HepG2 (cell line): ENCODE data around the gene PIEZO2. TPM values are rescaled to one million over a fixed set of nuclear protein-coding genes. Genes with fewer than 3 reads are reported as not detected.

Source experiments
- ATAC-seq: fragments of 200-7000 bp; cut with Tn5 transposase; 3 replicates; pipeline ENCODE4 v1.9.1; 2020; ENCODE audit warnings: mild to moderate bottlenecking, moderate library complexity
- BruUV-seq: library from RNA; stranded (reverse); fragments of 400-500 nt; replicated peaks from 2 replicates; lab custom pipeline; 2021; lab: Mats Ljungman, UMichigan
- CTCF ChIA-PET: fragments of 300-600 bp; formaldehyde crosslinking; extraction: SDS; loops from one replicate; lab custom pipeline; 2021; ENCODE audit warnings: low total read pairs, inconsistent platforms, low intra/inter-chr PET ratio; lab: Yijun Ruan, JAX
- POLR2A ChIA-PET: fragments of 350-600 bp; sonication (Branson Sonifier 250); formaldehyde crosslinking; loops from one replicate; lab custom pipeline; 2020; ENCODE audit warnings: antibody characterized with exemption, inconsistent platforms; lab: Yijun Ruan, JAX
- DNase-seq: peaks from one replicate; pipeline ENCODE4 v3.0.0-alpha.2; 2015; ENCODE audit warnings: low spot score
- FAIRE-seq: peaks from 3 replicates; lab custom pipeline; 2011; peaks lifted over from hg19 to GRCh38; lab: Jason Lieb, UNC
- H2AFZ ChIP-seq: one replicate; pipeline ENCODE4 v1.6.1; 2011; ENCODE audit warnings: low read length, inconsistent platforms
- H3K27ac ChIP-seq: fragments of 300-600 bp; 3 replicates; pipeline ENCODE4 v1.8.0; 2011; ENCODE audit warnings: mixed run types, mild to moderate bottlenecking, mixed read lengths, low read length, inconsistent platforms; ENCODE audit not compliant: insufficient read depth; ENCODE audit errors: extremely low read length
- H3K27me3 ChIP-seq, 2 experiments: fragments of 200-600 bp in 1 of 2; 2 replicates in 1 of 2; 3 replicates in 1 of 2; pipeline versions ENCODE4 v1.6.0 to v1.8.0; 2011; ENCODE audit warnings: low read length in 2 of 2, mild to moderate bottlenecking in 2 of 2, moderate library complexity in 2 of 2, inconsistent platforms in 1 of 2; ENCODE audit not compliant: insufficient read depth in 2 of 2, control insufficient read depth in 1 of 2
- H3K36me3 ChIP-seq, 2 experiments: fragments of 200-600 bp in 1 of 2; replicated peaks in 1 of 2; 2 replicates in 1 of 2; 3 replicates in 1 of 2; pipeline versions ENCODE4 v1.5.1 to v1.8.0; 2011; ENCODE audit warnings: low read length in 2 of 2, inconsistent platforms in 1 of 2; ENCODE audit not compliant: insufficient read depth in 2 of 2, control insufficient read depth in 1 of 2
- H3K4me1 ChIP-seq: 2 replicates; pipeline ENCODE4 v1.5.1; 2012; ENCODE audit warnings: low read length, inconsistent platforms; ENCODE audit not compliant: insufficient read depth
- H3K4me2 ChIP-seq: 2 replicates; pipeline ENCODE4 v1.6.0; 2011; ENCODE audit warnings: low read depth, low read length, inconsistent platforms
- H3K4me3 ChIP-seq, 3 experiments: fragments of 200-600 bp in 1 of 3; sonication (generic), shearing (Covaris generic) in 1 of 3; replicated peaks in 1 of 3; 2 replicates each; pipeline ENCODE4 v1.5.1; 2011 to 2016; ENCODE audit warnings: low read length in 3 of 3, inconsistent platforms in 2 of 3, low read depth in 2 of 3, mild to moderate bottlenecking in 2 of 3, control low read depth in 1 of 3, mixed read lengths in 1 of 3; ENCODE audit not compliant: insufficient read depth in 1 of 3
- H3K79me2 ChIP-seq: one replicate; pipeline ENCODE4 v1.6.1; 2011; ENCODE audit warnings: low read length, inconsistent platforms; ENCODE audit not compliant: insufficient read depth
- H3K9ac ChIP-seq: 2 replicates; pipeline ENCODE4 v1.6.0; 2011; ENCODE audit warnings: mild to moderate bottlenecking, low read depth, low read length, inconsistent platforms; ENCODE audit not compliant: insufficient read depth
- H3K9me3 ChIP-seq: 2 replicates; pipeline ENCODE4 v1.5.1; 2012; ENCODE audit warnings: mild to moderate bottlenecking, low read length
- H4K20me1 ChIP-seq: 2 replicates; pipeline ENCODE4 v1.6.0; 2011; ENCODE audit warnings: inconsistent platforms, mild to moderate bottlenecking, low read length, moderate library complexity; ENCODE audit not compliant: insufficient read depth
- CENPT ChIP-seq: sonication (generic); formaldehyde crosslinking; IDR thresholded peaks from 2 replicates; pipeline ENCODE4 v1.8.0; 2022; ENCODE audit warnings: low read depth, mild to moderate bottlenecking, moderate library complexity, missing genetic modification reagents
- ELF3 ChIP-seq: IDR thresholded peaks from 2 replicates; pipeline ENCODE4 v1.6.1; 2016; ENCODE audit warnings: missing genetic modification reagents, missing compliant biosample characterization
- KLF15 ChIP-seq: sonication (generic); formaldehyde crosslinking; IDR thresholded peaks from 2 replicates; pipeline ENCODE4 v1.8.1; 2023; ENCODE audit warnings: borderline replicate concordance, mild to moderate bottlenecking, inconsistent platforms, missing genetic modification reagents, mixed read lengths
- PHF8 ChIP-seq: sonication (generic); formaldehyde crosslinking; IDR thresholded peaks from 2 replicates; pipeline ENCODE4 v1.5.0; 2020; ENCODE audit warnings: missing genetic modification reagents
- RBAK ChIP-seq: sonication (generic); formaldehyde crosslinking; IDR thresholded peaks from 2 replicates; pipeline ENCODE4 v1.5.1; 2020; ENCODE audit warnings: mild to moderate bottlenecking, missing genetic modification reagents
- ZNF264 ChIP-seq: sonication (generic); formaldehyde crosslinking; IDR thresholded peaks from 2 replicates; pipeline ENCODE4 v1.4.0; 2020; ENCODE audit warnings: missing genetic modification reagents
- ZNF460 ChIP-seq: sonication (generic); formaldehyde crosslinking; IDR thresholded peaks from 2 replicates; pipeline ENCODE4 v1.5.1; 2020; ENCODE audit warnings: missing genetic modification reagents, mild to moderate bottlenecking, borderline replicate concordance
- ZNF564 ChIP-seq: sonication (generic); formaldehyde crosslinking; IDR thresholded peaks from 2 replicates; pipeline ENCODE4 v1.8.1; 2023; ENCODE audit warnings: mild to moderate bottlenecking, missing genetic modification reagents
- ZNF839 ChIP-seq: sonication (generic); formaldehyde crosslinking; IDR thresholded peaks from 2 replicates; pipeline ENCODE4 v1.4.0; 2020; ENCODE audit warnings: missing genetic modification reagents, mild to moderate bottlenecking, borderline replicate concordance
- ZUFSP ChIP-seq: sonication (generic); formaldehyde crosslinking; IDR thresholded peaks from 2 replicates; pipeline ENCODE4 v1.9.0; 2021; ENCODE audit warnings: missing genetic modification reagents, mild to moderate bottlenecking, borderline replicate concordance
- WGBS: methylation state at CpG from one replicate; pipeline ENCODE4 v1.1.6; 2017; ENCODE audit warnings: low lambda C conversion rate; 5-methylcytosine and 5-hydroxymethylcytosine counted together
- in situ Hi-C: cut with HindIII; loops from 2 replicates; pipeline ENCODE4 v1.10.0; 2017; ENCODE audit warnings: low pct_unique_long_range_greater_than_20kb; ENCODE audit not compliant: extremely low pct_ligation_motif_present
- intact Hi-C: fragments of 100-400 bp; cut with micrococcal nuclease; formaldehyde crosslinking; loops from one replicate; pipeline ENCODE4 v1.10.0; 2022; ENCODE audit not compliant: unreplicated experiment
- polyA plus RNA-seq, 8 experiments: library from polyadenylated mRNA; depleted of rRNA in 3 of 8; stranded (reverse) in 7 of 8; unstranded in 1 of 8; fragments of >200 nt; fragmentation: Illumina TruSeq in 4 of 8; extraction: Trizol in 4 of 8; gene quantifications; 2 replicates each; pipeline versions ENCODE4 v1.2.1 to v1.2.3, GENCODE V29; 2011 to 2016; ENCODE audit warnings: low read depth in 4 of 8, missing spikeins in 1 of 8, mixed read lengths in 1 of 8; ENCODE audit not compliant: insufficient read depth in 1 of 8
- total RNA-seq, 5 experiments: library from RNA; depleted of rRNA; stranded (reverse); fragments of >200 nt; fragmentation: Illumina TruSeq; extraction: Trizol; gene quantifications; 2 replicates each; pipeline ENCODE4 v1.2.3, GENCODE V29; 2016; ENCODE audit warnings: low read depth in 1 of 5
- TF ChIP-seq, protein P1 (sequence below): IDR thresholded peaks from 2 replicates; pipeline ENCODE4 v1.4.0; 2020; ENCODE audit warnings: mild to moderate bottlenecking, missing genetic modification reagents
- TF ChIP-seq, protein P2 (sequence below): IDR thresholded peaks from 2 replicates; pipeline ENCODE4 v1.6.1; 2016; ENCODE audit warnings: missing compliant biosample characterization, missing genetic modification reagents, borderline replicate concordance

The PIEZO2 gene
- total and polyA plus RNA-seq, 2 of the 13 experiments (the other 11 are each of a cell fraction or from before 2014, with no cell fraction given) = 15.2 to 27.2 TPM

DNA sequence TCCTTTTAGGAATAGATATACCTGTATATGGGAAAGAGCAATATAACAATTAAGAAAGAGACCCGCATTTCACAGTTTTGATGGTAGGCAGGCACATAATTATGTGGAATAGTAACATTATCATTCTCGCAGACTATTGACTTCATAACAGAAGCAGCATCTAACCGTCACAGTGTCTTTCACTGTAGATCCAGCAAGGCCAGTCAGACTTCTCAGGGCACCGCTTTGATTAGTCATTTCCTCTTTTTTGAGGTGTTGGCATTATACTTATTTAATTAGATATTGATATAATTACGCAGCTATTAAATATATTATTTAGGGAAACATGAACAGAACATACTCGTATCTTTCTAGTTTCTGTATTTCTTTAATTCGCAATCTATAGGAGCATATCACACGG lies 447.2 kb downstream of the PIEZO2 start:
- 76% methylated on average over 8 of the region's 8 CpGs for WGBS
- no peak for FAIRE-seq
- TF ChIP-seq ZNF564 (CRISPR knock-in tag) = no peak
- TF ChIP-seq, protein P1, sequence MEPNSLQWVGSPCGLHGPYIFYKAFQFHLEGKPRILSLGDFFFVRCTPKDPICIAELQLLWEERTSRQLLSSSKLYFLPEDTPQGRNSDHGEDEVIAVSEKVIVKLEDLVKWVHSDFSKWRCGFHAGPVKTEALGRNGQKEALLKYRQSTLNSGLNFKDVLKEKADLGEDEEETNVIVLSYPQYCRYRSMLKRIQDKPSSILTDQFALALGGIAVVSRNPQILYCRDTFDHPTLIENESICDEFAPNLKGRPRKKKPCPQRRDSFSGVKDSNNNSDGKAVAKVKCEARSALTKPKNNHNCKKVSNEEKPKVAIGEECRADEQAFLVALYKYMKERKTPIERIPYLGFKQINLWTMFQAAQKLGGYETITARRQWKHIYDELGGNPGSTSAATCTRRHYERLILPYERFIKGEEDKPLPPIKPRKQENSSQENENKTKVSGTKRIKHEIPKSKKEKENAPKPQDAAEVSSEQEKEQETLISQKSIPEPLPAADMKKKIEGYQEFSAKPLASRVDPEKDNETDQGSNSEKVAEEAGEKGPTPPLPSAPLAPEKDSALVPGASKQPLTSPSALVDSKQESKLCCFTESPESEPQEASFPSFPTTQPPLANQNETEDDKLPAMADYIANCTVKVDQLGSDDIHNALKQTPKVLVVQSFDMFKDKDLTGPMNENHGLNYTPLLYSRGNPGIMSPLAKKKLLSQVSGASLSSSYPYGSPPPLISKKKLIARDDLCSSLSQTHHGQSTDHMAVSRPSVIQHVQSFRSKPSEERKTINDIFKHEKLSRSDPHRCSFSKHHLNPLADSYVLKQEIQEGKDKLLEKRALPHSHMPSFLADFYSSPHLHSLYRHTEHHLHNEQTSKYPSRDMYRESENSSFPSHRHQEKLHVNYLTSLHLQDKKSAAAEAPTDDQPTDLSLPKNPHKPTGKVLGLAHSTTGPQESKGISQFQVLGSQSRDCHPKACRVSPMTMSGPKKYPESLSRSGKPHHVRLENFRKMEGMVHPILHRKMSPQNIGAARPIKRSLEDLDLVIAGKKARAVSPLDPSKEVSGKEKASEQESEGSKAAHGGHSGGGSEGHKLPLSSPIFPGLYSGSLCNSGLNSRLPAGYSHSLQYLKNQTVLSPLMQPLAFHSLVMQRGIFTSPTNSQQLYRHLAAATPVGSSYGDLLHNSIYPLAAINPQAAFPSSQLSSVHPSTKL (CRISPR knock-in tag) = no peak
- no peak for TF ChIP-seq CENPT (CRISPR knock-in tag)
- no peak for TF ChIP-seq ZUFSP
- no peak for TF ChIP-seq RBAK (CRISPR knock-in tag)
- no peak for TF ChIP-seq ZNF839 (CRISPR knock-in tag)
- no peak for TF ChIP-seq ZNF264
- TF ChIP-seq, protein P2, sequence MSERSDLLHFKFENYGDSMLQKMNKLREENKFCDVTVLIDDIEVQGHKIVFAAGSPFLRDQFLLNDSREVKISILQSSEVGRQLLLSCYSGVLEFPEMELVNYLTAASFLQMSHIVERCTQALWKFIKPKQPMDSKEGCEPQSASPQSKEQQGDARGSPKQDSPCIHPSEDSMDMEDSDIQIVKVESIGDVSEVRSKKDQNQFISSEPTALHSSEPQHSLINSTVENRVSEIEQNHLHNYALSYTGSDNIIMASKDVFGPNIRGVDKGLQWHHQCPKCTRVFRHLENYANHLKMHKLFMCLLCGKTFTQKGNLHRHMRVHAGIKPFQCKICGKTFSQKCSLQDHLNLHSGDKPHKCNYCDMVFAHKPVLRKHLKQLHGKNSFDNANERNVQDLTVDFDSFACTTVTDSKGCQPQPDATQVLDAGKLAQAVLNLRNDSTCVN (CRISPR knock-in tag) = no peak
- TF ChIP-seq ELF3 = no peak
- no peak for TF ChIP-seq PHF8 (CRISPR knock-in tag)
- no peak for TF ChIP-seq ZNF460 (CRISPR knock-in tag)
- no peak for TF ChIP-seq KLF15
- Histone ChIP-seq H3K27ac (no peak overlapping the region), H3K9ac (no peak overlapping the region), H3K36me3 (0 out of 5 replicates have a peak, but pooled peaks cover 0 to 6% of the 10 kb centered on the region in 2 experiments), H2AFZ (no peak overlapping the region), H3K4me2 (no peak overlapping the region), H3K4me1 (peaks cover 14% of the 10 kb centered on the region), H3K9me3 (no peaks in the 10 kb centered on the region), H3K4me3 (no peak overlapping the region), H3K27me3 (no peaks in the 10 kb centered on the region), H4K20me1 (no peaks in the 10 kb centered on the region), H3K79me2 (no peaks in the 10 kb centered on the region)
- ChIA-PET CTCF (no interaction called here), POLR2A (no interaction called here)
- no peak for DNase-seq
- no TSS peak for BruUV-seq
- in situ Hi-C loops (no loop called here), intact Hi-C loops (no loop called here)
- ATAC-seq = no peak
